Mucosa of descending colon (tissue), 3 donors: ENCODE measurements around the gene LZTR1. TPM values are rescaled to one million over a fixed set of nuclear protein-coding genes. Genes with fewer than 3 reads are reported as not detected.

Source experiments
- ATAC-seq: fragments of 200-7000 bp; cut with Tn5 transposase; one replicate; pipeline ENCODE4 v1.9.1; 2020; ENCODE audit warnings: mild to moderate bottlenecking, moderate library complexity
- DNase-seq, 3 donors: peaks; one replicate each; pipeline ENCODE4 v3.0.0-alpha.2; 2020
- H3K36me3 ChIP-seq: fragments of 200-600 bp; one replicate; pipeline ENCODE4 v1.8.0; 2021; ENCODE audit warnings: low read depth, mild to moderate bottlenecking
- H3K4me1 ChIP-seq: fragments of 200-600 bp; one replicate; pipeline ENCODE4 v1.8.0; 2021; ENCODE audit warnings: low read depth, mild to moderate bottlenecking
- H3K4me3 ChIP-seq: fragments of 200-600 bp; one replicate; pipeline ENCODE4 v1.8.0; 2021; ENCODE audit warnings: mild to moderate bottlenecking
- H3K9me3 ChIP-seq: fragments of 200-600 bp; one replicate; pipeline ENCODE4 v1.8.0; 2021; ENCODE audit warnings: mild to moderate bottlenecking
- intact Hi-C, 2 donors: fragments of 100-400 bp; cut with DNase I in 1 of 2; cut with micrococcal nuclease in 1 of 2; formaldehyde crosslinking; loops; one replicate each; pipeline versions ENCODE4 v1.11.0 to v1.11.1; 2022; cut with DNase I, micrococcal nuclease
- total RNA-seq, 3 donors: library from RNA; stranded (reverse); fragmentation: NEBNext Ultra II Directional in 2 of 3; extraction: Animal tissue kit (Norgen Biotek cat#: 25700) in 2 of 3; gene quantifications; one replicate each; pipeline versions ENCODE4 v1.2.1 to v1.2.4, GENCODE V29; 2021 to 2023
- TF ChIP-seq, protein P1 (sequence below): fragments of 200-600 bp; IDR thresholded peaks from one replicate; pipeline ENCODE4 v1.8.0; 2022; ENCODE audit warnings: antibody characterized with exemption, mild to moderate bottlenecking
- donor health status: DM: no; HTN: no; CAD: no; lungs with moderate emphysema.
- donor health status: DM: no; HTN: no; CAD: no.
- donor health status: DM: no; HTN: yes; CAD: no.

Gene LZTR1
- total RNA-seq, 3 donors from 2014 or later = 42.9 to 71.3 (median 43.6) TPM

DNA sequence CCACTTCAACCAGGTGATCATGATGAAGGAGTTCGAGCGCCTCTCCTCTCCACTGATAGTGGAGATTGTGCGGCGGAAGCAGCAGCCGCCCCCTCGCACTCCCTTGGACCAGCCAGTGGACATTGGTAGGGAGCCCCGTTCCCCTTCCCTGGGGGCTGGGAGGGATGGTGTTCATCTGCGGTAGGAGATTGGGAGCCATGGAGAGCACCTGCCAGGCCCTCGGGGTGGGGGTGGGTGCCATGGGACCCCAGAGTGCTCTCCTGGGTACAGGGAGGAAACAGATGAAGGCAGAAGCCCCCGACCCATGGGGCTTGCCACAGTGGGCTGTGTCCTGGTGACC lies 12.8 kb downstream of the LZTR1 start:
- no peak overlapping the region for H3K4me3 ChIP-seq
- no peak for DNase-seq
- TF ChIP-seq, protein P1, sequence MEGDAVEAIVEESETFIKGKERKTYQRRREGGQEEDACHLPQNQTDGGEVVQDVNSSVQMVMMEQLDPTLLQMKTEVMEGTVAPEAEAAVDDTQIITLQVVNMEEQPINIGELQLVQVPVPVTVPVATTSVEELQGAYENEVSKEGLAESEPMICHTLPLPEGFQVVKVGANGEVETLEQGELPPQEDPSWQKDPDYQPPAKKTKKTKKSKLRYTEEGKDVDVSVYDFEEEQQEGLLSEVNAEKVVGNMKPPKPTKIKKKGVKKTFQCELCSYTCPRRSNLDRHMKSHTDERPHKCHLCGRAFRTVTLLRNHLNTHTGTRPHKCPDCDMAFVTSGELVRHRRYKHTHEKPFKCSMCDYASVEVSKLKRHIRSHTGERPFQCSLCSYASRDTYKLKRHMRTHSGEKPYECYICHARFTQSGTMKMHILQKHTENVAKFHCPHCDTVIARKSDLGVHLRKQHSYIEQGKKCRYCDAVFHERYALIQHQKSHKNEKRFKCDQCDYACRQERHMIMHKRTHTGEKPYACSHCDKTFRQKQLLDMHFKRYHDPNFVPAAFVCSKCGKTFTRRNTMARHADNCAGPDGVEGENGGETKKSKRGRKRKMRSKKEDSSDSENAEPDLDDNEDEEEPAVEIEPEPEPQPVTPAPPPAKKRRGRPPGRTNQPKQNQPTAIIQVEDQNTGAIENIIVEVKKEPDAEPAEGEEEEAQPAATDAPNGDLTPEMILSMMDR = no peak
- H3K4me1 ChIP-seq = peaks cover 5% of the 10 kb centered on the region
- H3K9me3 ChIP-seq = no peaks in the 10 kb centered on the region
- ATAC-seq = no peak
- H3K36me3 ChIP-seq = no peaks in the 10 kb centered on the region
- intact Hi-C loops = no loop called here

DNA sequence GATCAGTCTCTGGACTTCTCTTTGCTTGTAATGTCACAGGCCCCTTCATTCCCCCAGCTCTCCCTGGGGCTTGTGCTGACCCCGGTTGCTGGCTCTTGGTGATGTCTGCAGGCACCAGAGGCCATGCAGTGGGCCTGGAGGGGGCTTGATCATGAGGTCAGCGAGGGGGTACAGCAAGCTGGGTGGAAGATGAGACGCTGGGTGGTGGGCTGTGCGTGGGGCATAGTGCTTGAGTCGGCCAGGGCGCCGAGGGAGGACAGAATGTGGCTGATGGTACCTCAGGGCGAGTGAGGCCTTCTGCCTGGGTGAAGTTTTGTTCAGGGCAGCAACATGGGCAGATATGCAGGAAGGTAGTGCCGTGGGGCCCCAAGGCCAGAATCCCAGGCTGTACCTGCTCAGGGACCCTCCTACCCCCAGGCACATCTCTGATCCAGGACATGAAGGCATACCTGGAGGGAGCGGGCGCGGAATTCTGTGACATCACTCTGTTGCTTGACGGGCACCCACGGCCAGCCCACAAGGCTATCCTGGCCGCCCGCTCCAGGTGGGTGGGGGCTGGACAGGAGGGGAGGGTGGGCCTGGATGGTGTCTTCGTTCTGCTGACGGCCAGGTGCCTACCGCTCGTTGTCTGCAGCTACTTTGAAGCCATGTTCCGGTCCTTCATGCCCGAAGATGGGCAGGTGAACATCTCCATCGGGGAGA lies 13.4 kb downstream of the LZTR1 start:
- Histone ChIP-seq H3K4me3 (no peak overlapping the region), H3K36me3 (no peaks in the 10 kb centered on the region), H3K9me3 (no peaks in the 10 kb centered on the region), H3K4me1 (peaks cover 12% of the 10 kb centered on the region)
- ATAC-seq (no peak), DNase-seq (no peak)
- TF ChIP-seq, protein P1 = no peak
- intact Hi-C loops = no loop called here

DNA sequence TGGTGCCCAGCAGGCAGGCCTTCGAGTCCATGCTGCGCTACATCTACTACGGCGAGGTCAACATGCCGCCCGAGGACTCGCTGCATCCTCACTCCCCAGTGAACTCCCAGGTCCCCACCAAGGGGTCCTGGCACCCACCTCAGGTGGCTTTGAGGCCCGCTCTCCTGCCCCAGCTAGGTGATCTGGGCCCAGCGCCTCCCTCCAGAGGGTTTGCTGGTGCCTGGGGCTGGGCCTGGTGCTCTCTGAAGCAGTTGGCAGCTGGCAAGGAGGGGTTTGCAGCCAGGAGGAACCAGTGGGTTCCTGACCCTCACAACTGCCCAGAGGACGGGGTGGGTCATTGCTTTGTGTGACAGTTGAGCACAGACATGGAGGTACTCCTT lies 13.9 kb downstream of the LZTR1 start:
- intact Hi-C loops = no loop called here
- H3K36me3 ChIP-seq = no peaks in the 10 kb centered on the region
- ATAC-seq = no peak
- H3K4me3 ChIP-seq = no peak overlapping the region
- TF ChIP-seq, protein P1 = no peak
- H3K4me1 ChIP-seq = peaks cover 17% of the 10 kb centered on the region
- no peaks in the 10 kb centered on the region for H3K9me3 ChIP-seq
- no peak for DNase-seq

DNA sequence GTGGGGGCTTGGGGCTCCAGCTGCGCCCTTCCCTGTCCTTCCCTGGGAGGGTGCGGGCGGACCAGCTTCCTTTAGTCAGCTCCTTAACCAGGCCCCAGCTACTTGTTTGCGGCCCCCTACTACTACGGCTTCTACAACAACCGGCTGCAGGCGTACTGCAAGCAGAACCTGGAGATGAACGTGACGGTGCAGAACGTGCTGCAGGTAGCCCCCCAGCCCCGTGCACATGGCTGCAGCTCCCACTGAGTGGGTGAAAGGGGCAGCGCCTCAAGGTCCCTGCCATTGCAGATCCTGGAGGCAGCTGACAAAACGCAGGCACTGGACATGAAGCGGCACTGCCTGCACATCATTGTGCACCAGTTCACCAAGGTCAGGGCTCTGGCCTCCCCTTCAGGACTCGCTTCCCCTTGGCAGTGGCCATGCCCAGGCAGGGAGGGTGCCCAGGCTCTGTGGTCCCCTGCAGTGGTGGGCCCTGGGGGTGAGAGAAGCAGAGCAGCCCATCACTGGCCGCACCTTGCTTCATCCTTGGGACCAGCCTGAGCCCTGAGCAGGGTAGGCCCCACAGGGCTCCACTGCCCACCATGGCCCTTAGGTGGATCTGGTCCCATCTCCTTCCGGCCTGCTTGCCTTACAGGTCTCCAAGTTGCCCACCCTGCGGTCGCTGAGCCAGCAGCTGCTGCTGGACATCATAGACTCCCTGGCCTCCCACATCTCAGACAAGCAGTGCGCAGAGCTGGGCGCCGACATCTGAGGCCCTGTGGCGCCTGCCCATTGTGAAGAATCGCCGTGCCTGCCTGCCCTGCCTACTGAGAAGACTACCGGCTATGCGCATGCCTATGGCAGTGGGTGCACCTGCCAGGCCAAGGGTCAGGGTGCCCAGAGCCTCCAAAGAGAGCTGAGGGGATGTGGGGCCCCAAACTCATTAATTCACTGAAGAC lies 14.8 kb downstream of the LZTR1 start:
- Histone ChIP-seq H3K4me1 (peaks cover 18% of the 10 kb centered on the region), H3K4me3 (no peak overlapping the region), H3K36me3 (no peaks in the 10 kb centered on the region), H3K9me3 (no peaks in the 10 kb centered on the region)
- no peak for ATAC-seq
- DNase-seq = peak in 1 of 3 donors; percentile 34
- intact Hi-C loops = no loop called here
- TF ChIP-seq, protein P1 = no peak

DNA sequence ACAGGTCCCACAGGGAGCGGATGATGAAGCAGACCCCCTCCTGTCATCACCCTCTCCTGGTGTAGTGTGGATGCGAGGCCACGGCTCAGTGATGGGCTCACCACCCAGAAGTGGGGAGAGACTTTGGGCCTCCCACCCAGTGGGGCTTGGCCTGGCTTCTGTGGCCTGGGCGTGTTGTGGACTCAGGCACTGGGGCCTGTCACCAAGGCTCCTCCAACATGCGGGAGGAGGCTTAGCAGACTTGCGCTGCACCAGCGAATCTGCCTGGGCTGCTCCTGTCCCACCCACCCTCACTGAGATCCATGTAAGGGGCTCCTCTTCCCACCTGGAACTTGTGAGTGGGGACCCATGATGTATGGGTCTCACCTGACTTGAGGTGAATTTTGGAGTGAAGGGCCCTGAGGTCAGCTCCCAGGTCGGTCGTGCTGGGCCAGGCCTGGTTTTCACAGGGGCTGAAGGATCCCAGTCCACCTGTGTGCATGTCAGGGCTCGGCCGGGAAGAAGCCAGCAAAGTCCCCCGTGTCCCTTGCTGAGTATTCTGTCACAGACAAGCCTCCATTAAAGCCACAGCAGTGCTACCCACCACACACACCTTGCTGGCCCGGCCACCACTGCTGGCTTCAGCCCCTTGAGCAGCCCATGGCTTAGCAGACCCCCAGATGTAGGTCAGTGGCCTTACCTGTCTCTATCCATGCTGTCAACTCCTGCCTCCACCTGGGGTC lies 15.6 kb downstream of the LZTR1 start:
- Histone ChIP-seq H3K9me3 (no peaks in the 10 kb centered on the region), H3K4me1 (peaks cover 18% of the 10 kb centered on the region), H3K4me3 (no peak overlapping the region), H3K36me3 (no peaks in the 10 kb centered on the region)
- TF ChIP-seq, protein P1 = no peak
- intact Hi-C loops = no loop called here
- ATAC-seq (no peak), DNase-seq (peak in 1 of 3 donors; percentile 46)
